BJ (cell line): ENCODE results near the gene PTRH2. TPM values are rescaled to one million over a fixed set of nuclear protein-coding genes. Genes with fewer than 3 reads are reported as not detected.
A peak's percentile ranks its signal among the peaks of the same experiment; 100 is the strongest.
"Not testable (repeated sequence)": the region's sequence is repeated elsewhere in the genome, so short reads cannot be mapped to it uniquely, and the experiment has no call there.

Experiments used
- CTCF ChIA-PET: fragments of 350-600 bp; formaldehyde crosslinking; extraction: SDS; loops from one replicate; lab custom pipeline; 2021; ENCODE audit warnings: antibody characterized with exemption, inconsistent platforms; lab: Yijun Ruan, JAX
- POLR2A ChIA-PET: fragments of 300-600 bp; sonication (Branson Sonifier 250); formaldehyde crosslinking; extraction: SDS; loops from one replicate; lab custom pipeline; 2021; ENCODE audit warnings: antibody characterized with exemption; lab: Charles Lee
- DNase-seq: peaks from one replicate; pipeline ENCODE4 v3.0.0-alpha.2; 2011; ENCODE audit warnings: low read depth
- H3K27me3 ChIP-seq: 2 replicates; pipeline ENCODE4 v1.6.0; 2011; ENCODE audit warnings: low read length; ENCODE audit not compliant: control insufficient read depth, insufficient read depth
- H3K36me3 ChIP-seq: 2 replicates; pipeline ENCODE4 v1.5.1; 2011; ENCODE audit warnings: low read length; ENCODE audit not compliant: control insufficient read depth, insufficient read depth
- H3K4me3 ChIP-seq: 2 replicates; pipeline ENCODE4 v1.5.1; 2011; ENCODE audit warnings: low read depth, mild to moderate bottlenecking, control low read depth, low read length
- polyA minus RNA-seq: library from RNA; depleted of rRNA, polyadenylated mRNA; stranded (reverse); fragments of >200 nt; gene quantifications from 2 replicates; pipeline ENCODE4 v1.2.3, GENCODE V29; 2011; rRNA and poly(A)+ RNA removed
- polyA plus RNA-seq: library from polyadenylated mRNA; depleted of rRNA; stranded (reverse); fragments of >200 nt; gene quantifications from 2 replicates; pipeline ENCODE4 v1.2.3, GENCODE V29; 2011; rRNA removed
- TF ChIP-seq, protein P1 (sequence below): IDR thresholded peaks from 2 replicates; pipeline ENCODE4 v1.5.1; 2011; ENCODE audit warnings: low read depth, mild to moderate bottlenecking, control low read depth, inconsistent platforms, low read length, moderate library complexity; ENCODE audit not compliant: insufficient read depth

PTRH2 gene
- 31.4 and 42.4 TPM in 2 replicates for polyA plus RNA-seq
- polyA minus RNA-seq: 6.5 and 10.0 TPM in 2 replicates

- ChIA-PET CTCF (interaction anchor here (2.1 kb wide), 1 partner anchor 152 kb away, joined by 5 read pairs; no protein-coding TSS in a partner anchor), POLR2A (interaction anchor here (1.0 kb wide), 1 partner anchor 88 kb away, joined by 4 read pairs; the partner anchor contains the start of gene CLTC)
- Histone ChIP-seq H3K36me3 (no peaks in the 10 kb centered on the region), H3K4me3 (peak within 1 kb of the TSS; percentile 62), H3K27me3 (no peaks in the 10 kb centered on the region)
- TF ChIP-seq, protein P1, sequence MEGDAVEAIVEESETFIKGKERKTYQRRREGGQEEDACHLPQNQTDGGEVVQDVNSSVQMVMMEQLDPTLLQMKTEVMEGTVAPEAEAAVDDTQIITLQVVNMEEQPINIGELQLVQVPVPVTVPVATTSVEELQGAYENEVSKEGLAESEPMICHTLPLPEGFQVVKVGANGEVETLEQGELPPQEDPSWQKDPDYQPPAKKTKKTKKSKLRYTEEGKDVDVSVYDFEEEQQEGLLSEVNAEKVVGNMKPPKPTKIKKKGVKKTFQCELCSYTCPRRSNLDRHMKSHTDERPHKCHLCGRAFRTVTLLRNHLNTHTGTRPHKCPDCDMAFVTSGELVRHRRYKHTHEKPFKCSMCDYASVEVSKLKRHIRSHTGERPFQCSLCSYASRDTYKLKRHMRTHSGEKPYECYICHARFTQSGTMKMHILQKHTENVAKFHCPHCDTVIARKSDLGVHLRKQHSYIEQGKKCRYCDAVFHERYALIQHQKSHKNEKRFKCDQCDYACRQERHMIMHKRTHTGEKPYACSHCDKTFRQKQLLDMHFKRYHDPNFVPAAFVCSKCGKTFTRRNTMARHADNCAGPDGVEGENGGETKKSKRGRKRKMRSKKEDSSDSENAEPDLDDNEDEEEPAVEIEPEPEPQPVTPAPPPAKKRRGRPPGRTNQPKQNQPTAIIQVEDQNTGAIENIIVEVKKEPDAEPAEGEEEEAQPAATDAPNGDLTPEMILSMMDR: no peak
- peak; percentile 99 for DNase-seq
Observed at GRCh38 chr17:59707149-59707970, at the start of gene PTRH2, which contains the start of gene VMP1. Gene PTRH2 (minus strand): TSS chr17:59707430. CDS start chr17:59697978, 9,452 bp downstream. Gene VMP1 (plus strand): TSS chr17:59707654. CDS start chr17:59731447, 23,793 bp downstream.

- no peaks in the 10 kb centered on the region for H3K36me3 ChIP-seq
- DNase-seq: peak; percentile 91
- POLR2A ChIA-PET: no interaction called here
- no peaks in the 10 kb centered on the region for H3K27me3 ChIP-seq
- no peak overlapping the region for H3K4me3 ChIP-seq
- CTCF ChIA-PET: no interaction called here
- TF ChIP-seq, protein P1: no peak
Observed at GRCh38 chr17:59756236-59756818, 49.1 kb upstream of the PTRH2 start.

DNA sequence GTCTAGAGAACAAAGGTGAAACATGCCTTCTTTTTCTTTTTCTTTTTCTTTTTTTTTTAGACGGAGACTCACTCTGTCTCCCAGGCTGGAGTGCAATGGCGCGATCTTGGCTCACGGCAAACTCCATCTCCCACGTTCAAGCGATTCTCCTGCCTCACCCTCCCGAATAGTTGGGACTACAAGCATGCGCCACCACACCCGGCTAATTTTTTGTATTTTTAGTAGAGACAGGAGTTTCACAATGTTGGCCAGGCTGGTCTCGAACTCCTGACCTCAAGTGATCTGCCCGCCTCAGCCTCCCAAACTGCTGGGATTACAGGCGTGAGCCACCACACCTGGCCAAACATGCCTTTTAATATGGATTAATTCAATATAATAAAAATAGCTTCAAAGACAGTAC lies 47.8 kb upstream of the PTRH2 start:
- not testable (repeated sequence) for H3K27me3 ChIP-seq, H3K4me3 ChIP-seq, DNase-seq, H3K36me3 ChIP-seq
- ChIA-PET POLR2A (interaction anchor here (2.0 to 3.8 kb wide), 4 partner anchors 83 to 91 kb away, joined by 8 to 45 read pairs (median 30); no protein-coding TSS in a partner anchor), CTCF (interaction anchor here (0.8 to 3.6 kb wide), 7 partner anchors 20 to 159 kb away, joined by 3 to 21 read pairs (median 3); no protein-coding TSS in a partner anchor)

DNA sequence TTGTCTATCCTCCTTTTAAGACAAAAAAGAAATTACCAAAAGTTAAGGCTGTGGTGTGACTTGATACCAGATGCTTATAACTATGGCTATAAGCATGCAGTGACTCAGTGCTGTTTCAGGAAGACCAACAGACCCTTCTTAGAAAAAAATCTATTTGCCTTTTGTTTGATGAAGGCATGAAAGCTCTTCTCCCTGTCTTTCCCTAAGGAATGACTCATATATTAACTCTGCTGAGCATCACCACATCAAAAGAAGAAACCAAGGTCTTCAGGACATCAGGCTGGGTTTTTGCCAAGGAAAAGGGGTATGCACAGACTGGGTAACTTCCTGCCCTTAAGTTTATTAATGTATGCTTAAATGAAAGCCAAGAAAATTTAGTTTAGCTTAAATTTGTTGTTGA lies 47.3 kb upstream of the PTRH2 start:
- CTCF ChIA-PET: interaction anchor here (0.8 to 3.6 kb wide), 13 partner anchors 13 to 160 kb away, joined by 3 to 21 read pairs (median 4); no protein-coding TSS in a partner anchor
- POLR2A ChIA-PET: interaction anchor here (0.5 to 3.8 kb wide), 8 partner anchors 20 to 94 kb away, joined by 3 to 45 read pairs (median 11); no protein-coding TSS in a partner anchor
- TF ChIP-seq, protein P1: no peak
- DNase-seq: peak; percentile 77
- no peaks in the 10 kb centered on the region for H3K36me3 ChIP-seq
- no peak overlapping the region for H3K4me3 ChIP-seq
- H3K27me3 ChIP-seq: no peaks in the 10 kb centered on the region

- TF ChIP-seq, protein P1: peak; percentile 54
- Histone ChIP-seq H3K27me3 (no peaks in the 10 kb centered on the region), H3K36me3 (no peaks in the 10 kb centered on the region), H3K4me3 (0 out of 2 replicates have a peak overlapping the region, but pooled peaks have one; percentile 13)
- DNase-seq: peak; percentile 66
- ChIA-PET CTCF (interaction anchor here (0.8 to 3.6 kb wide), 19 partner anchors 12 to 170 kb away, joined by 3 to 21 read pairs (median 4); no protein-coding TSS in a partner anchor), POLR2A (interaction anchor here (0.6 to 3.8 kb wide), 9 partner anchors 20 to 106 kb away, joined by 3 to 45 read pairs (median 8); no protein-coding TSS in a partner anchor)
Observed at GRCh38 chr17:59753522-59754467, 46.6 kb upstream of the PTRH2 start.
